Gastrocnemius medialis (tissue), 4 donors: ENCODE data around the gene EME2. TPM values are rescaled to one million over a fixed set of nuclear protein-coding genes. Genes with fewer than 3 reads are reported as not detected.

Experiments
- ATAC-seq, 2 donors: fragments of 150-250 bp; one replicate each; pipeline ENCODE4 v1.9.1; 2016
- DNase-seq, 2 donors: peaks; one replicate each; pipeline ENCODE4 v3.0.0-alpha.2; 2019
- H3K27ac ChIP-seq, 4 donors: fragments of 200-600 bp; sonication (generic); 1 replicate in 1 of 4; 2 replicates in 3 of 4; pipeline ENCODE4 v1.5.1; 2016 to 2018; ENCODE audit warnings: mild to moderate bottlenecking in 2 of 4, moderate library complexity in 1 of 4
- H3K27me3 ChIP-seq, 3 donors: fragments of 200-600 bp; sonication (generic) in 2 of 3; 1 replicate in 1 of 3; 2 replicates in 2 of 3; pipeline versions ENCODE4 v1.5.1 to v1.6.0; 2016 to 2019; ENCODE audit warnings: mild to moderate bottlenecking in 1 of 3, moderate library complexity in 1 of 3
- H3K36me3 ChIP-seq, 2 donors: fragments of 200-600 bp; sonication (generic) in 1 of 2; one replicate each; pipeline ENCODE4 v1.5.1; 2017 to 2018
- H3K4me1 ChIP-seq, 2 donors: fragments of 200-600 bp; sonication (generic) in 1 of 2; one replicate each; pipeline ENCODE4 v1.5.1; 2016 to 2017; ENCODE audit warnings: mild to moderate bottlenecking in 2 of 2
- H3K4me3 ChIP-seq, 4 donors: fragments of 200-600 bp; sonication (generic) in 3 of 4; 1 replicate in 1 of 4; 2 replicates in 3 of 4; pipeline ENCODE4 v1.5.1; 2016 to 2019; ENCODE audit warnings: mild to moderate bottlenecking in 2 of 4
- H3K9me3 ChIP-seq, 3 donors: fragments of 200-600 bp; sonication (generic) in 2 of 3; 1 replicate in 1 of 3; 2 replicates in 2 of 3; pipeline ENCODE4 v1.5.1; 2016 to 2019
- POLR2A ChIP-seq, 2 donors: fragments of 450-650 bp; IDR thresholded peaks; one replicate each; pipeline ENCODE4 v1.6.1; 2017; ENCODE audit warnings: antibody characterized with exemption in 2 of 2, mild to moderate bottlenecking in 2 of 2, moderate library complexity in 2 of 2
- in situ Hi-C, 4 donors: fragments of 200-750 bp; cut with MboI; loops; one replicate each; pipeline versions ENCODE4 v1.15.0 to v1.8.0; 2017; ENCODE audit warnings: low sequenced_read_pairs in 4 of 4
- intact Hi-C: fragments of 100-400 bp; cut with DNase I; formaldehyde crosslinking; loops from one replicate; pipeline ENCODE4 v1.15.1; 2023; ENCODE audit warnings: low total_unique reads
- total RNA-seq, 4 donors: library from RNA; depleted of rRNA; stranded (reverse); fragments of >200 nt; gene quantifications; one replicate each; pipeline versions ENCODE4 v1.1.0 to v1.2.3, GENCODE V29; 2016
- TF ChIP-seq, protein P1 (sequence below), 5 experiments: fragments of 450-650 bp in 3 of 5; fragments of 200-600 bp in 2 of 5; sonication (generic) in 2 of 5; IDR thresholded peaks in 4 of 5; conservative IDR thresholded peaks in 1 of 5; 1 replicate in 4 of 5; 2 replicates in 1 of 5; pipeline ENCODE4 v1.5.1; 2016 to 2019; ENCODE audit warnings: antibody characterized with exemption in 5 of 5, mild to moderate bottlenecking in 3 of 5, moderate library complexity in 3 of 5

Gene EME2
- total RNA-seq, 4 donors from 2014 or later, result 2.1 to 9.2 (median 6.2) TPM

DNA sequence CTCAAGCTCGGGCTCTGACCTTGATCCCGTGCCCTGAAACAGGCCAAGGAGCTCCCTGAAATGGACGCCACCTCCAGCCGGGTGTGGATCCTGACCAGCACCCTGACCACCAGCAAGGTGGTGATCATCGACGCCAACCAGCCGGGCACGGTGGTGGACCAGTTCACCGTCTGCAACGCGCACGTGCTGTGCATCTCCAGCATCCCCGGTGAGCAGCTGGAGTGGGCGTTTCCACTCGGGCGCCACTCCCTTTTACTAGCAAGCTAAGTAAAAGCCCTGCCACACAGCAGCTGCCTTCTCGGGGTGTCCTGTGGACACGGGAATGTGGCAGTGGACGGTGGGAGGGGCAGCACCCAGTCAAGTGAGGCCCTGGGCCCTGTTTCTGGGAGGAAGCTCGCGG, 7.6 kb upstream of the EME2 start:
- intact Hi-C loops, result loop anchor here (5.0 kb wide), 1 partner anchor 338 kb away; no protein-coding TSS in a partner anchor
- Histone ChIP-seq H3K36me3 (peaks cover 0 to 78% of the 10 kb centered on the region in 2 donors), H3K27me3 (no peaks in the 10 kb centered on the region), H3K4me1 (peaks cover under 1 to 3% of the 10 kb centered on the region in 2 donors), H3K4me3 (no peak overlapping the region), H3K27ac (no peak overlapping the region), H3K9me3 (no peaks in the 10 kb centered on the region)
- no peak for TF ChIP-seq POLR2A (IDR thresholded peaks at IDR 0.05)
- TF ChIP-seq, protein P1, sequence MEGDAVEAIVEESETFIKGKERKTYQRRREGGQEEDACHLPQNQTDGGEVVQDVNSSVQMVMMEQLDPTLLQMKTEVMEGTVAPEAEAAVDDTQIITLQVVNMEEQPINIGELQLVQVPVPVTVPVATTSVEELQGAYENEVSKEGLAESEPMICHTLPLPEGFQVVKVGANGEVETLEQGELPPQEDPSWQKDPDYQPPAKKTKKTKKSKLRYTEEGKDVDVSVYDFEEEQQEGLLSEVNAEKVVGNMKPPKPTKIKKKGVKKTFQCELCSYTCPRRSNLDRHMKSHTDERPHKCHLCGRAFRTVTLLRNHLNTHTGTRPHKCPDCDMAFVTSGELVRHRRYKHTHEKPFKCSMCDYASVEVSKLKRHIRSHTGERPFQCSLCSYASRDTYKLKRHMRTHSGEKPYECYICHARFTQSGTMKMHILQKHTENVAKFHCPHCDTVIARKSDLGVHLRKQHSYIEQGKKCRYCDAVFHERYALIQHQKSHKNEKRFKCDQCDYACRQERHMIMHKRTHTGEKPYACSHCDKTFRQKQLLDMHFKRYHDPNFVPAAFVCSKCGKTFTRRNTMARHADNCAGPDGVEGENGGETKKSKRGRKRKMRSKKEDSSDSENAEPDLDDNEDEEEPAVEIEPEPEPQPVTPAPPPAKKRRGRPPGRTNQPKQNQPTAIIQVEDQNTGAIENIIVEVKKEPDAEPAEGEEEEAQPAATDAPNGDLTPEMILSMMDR (IDR thresholded peaks at IDR 0.05 in 4 of 5, conservative IDR thresholded peaks at IDR 0.05 in 1 of 5), result no peak
- in situ Hi-C loops, result no loop called here
- no peak for ATAC-seq
- DNase-seq, result no peak

- no peak for TF ChIP-seq POLR2A (IDR thresholded peaks at IDR 0.05)
- TF ChIP-seq, protein P1 (IDR thresholded peaks at IDR 0.05 in 4 of 5, conservative IDR thresholded peaks at IDR 0.05 in 1 of 5), result no peak
- peaks cover 8 to 9% of the 10 kb centered on the region in 2 donors for H3K4me1 ChIP-seq
- DNase-seq (no peak), ATAC-seq (no peak)
- no peaks in the 10 kb centered on the region for H3K9me3 ChIP-seq
- in situ Hi-C loops, result no loop called here
- H3K27ac ChIP-seq, result no peak overlapping the region
- no peak overlapping the region for H3K4me3 ChIP-seq
- no peaks in the 10 kb centered on the region for H3K27me3 ChIP-seq
- intact Hi-C loops, result no loop called here
- peaks cover 0 to 69% of the 10 kb centered on the region in 2 donors for H3K36me3 ChIP-seq
These were observed 6.8 kb upstream of the EME2 start for GRCh38 chr16:1765826-1766225.

GRCh38 chr16:1766231-1766630, 6.4 kb upstream of the EME2 start:
- TF ChIP-seq POLR2A (IDR thresholded peaks at IDR 0.05), result no peak
- TF ChIP-seq, protein P1 (IDR thresholded peaks at IDR 0.05 in 4 of 5, conservative IDR thresholded peaks at IDR 0.05 in 1 of 5), result no peak
- in situ Hi-C loops (no loop called here), intact Hi-C loops (no loop called here)
- DNase-seq (no peak), ATAC-seq (no peak)
- Histone ChIP-seq H3K27ac (no peak overlapping the region), H3K9me3 (no peaks in the 10 kb centered on the region), H3K27me3 (no peaks in the 10 kb centered on the region), H3K36me3 (peaks cover 0 to 65% of the 10 kb centered on the region in 2 donors), H3K4me1 (peaks cover 8 to 11% of the 10 kb centered on the region in 2 donors), H3K4me3 (no peak overlapping the region)

GRCh38 chr16:1766701-1767100, 5.9 kb upstream of the EME2 start:
- intact Hi-C loops, result no loop called here
- DNase-seq (no peak), ATAC-seq (no peak)
- H3K27me3 ChIP-seq, result no peaks in the 10 kb centered on the region
- H3K36me3 ChIP-seq, result peaks cover 0 to 63% of the 10 kb centered on the region in 2 donors
- TF ChIP-seq POLR2A (IDR thresholded peaks at IDR 0.05), result no peak
- TF ChIP-seq, protein P1 (IDR thresholded peaks at IDR 0.05 in 4 of 5, conservative IDR thresholded peaks at IDR 0.05 in 1 of 5), result no peak
- in situ Hi-C loops, result no loop called here
- peaks cover 9 to 13% of the 10 kb centered on the region in 2 donors for H3K4me1 ChIP-seq
- no peak overlapping the region for H3K27ac ChIP-seq
- H3K9me3 ChIP-seq, result no peaks in the 10 kb centered on the region
- H3K4me3 ChIP-seq, result no peak overlapping the region
